Lower leg skin (tissue), 3 donors: ENCODE measurements around the gene C11orf16.

Experiments
- CTCF ChIP-seq, 3 donors: fragments of 450-650 bp; IDR thresholded peaks; one replicate each; pipeline ENCODE4 v1.5.1; 2016; ENCODE audit warnings: antibody characterized with exemption in 3 of 3, mild to moderate bottlenecking in 3 of 3, moderate library complexity in 2 of 3
- POLR2A ChIP-seq, 2 donors: fragments of 450-650 bp; IDR thresholded peaks; one replicate each; pipeline ENCODE4 v1.6.1; 2016 to 2017; ENCODE audit warnings: antibody characterized with exemption in 2 of 2, mild to moderate bottlenecking in 1 of 2, moderate library complexity in 1 of 2

GRCh38 chr11:8959546-8960166 is 26.9 kb upstream of the C11orf16 start:
- TF ChIP-seq CTCF (IDR thresholded peaks at IDR 0.05) (no peak), POLR2A (IDR thresholded peaks at IDR 0.05) (no peak)
